ENCODE results near the gene ASB1.
A peak's percentile ranks its signal among the peaks of the same experiment; 100 is the strongest.

The ASB1 gene

GRCh38 chr2:238438856-238439849 is 12.4 kb downstream of the ASB1 start:
- peak; percentile 75 for ATAC-seq
- TF ChIP-seq ISL1 (CRISPR knock-in tag; IDR thresholded peaks at IDR 0.05) (no peak), ARNTL (CRISPR knock-in tag; IDR thresholded peaks at IDR 0.05; ENCODE audit: borderline replicate concordance, low read depth) (no peak), BACH2 (CRISPR knock-in tag; IDR thresholded peaks at IDR 0.05; ENCODE audit: borderline replicate concordance) (no peak), PPARA (CRISPR knock-in tag; IDR thresholded peaks at IDR 0.05; ENCODE audit: borderline replicate concordance) (no peak), TOX (CRISPR knock-in tag; IDR thresholded peaks at IDR 0.05; ENCODE audit: borderline replicate concordance) (peak; percentile 65; the same call in 1 of the 2 replicates), POU6F1 (CRISPR knock-in tag; IDR thresholded peaks at IDR 0.05; ENCODE audit: borderline replicate concordance, low read depth) (no peak)

GRCh38 chr2:238439917-238440316 is 13.2 kb downstream of the ASB1 start:
- ATAC-seq: peak; percentile 51
- TF ChIP-seq BACH2 (CRISPR knock-in tag; IDR thresholded peaks at IDR 0.05; ENCODE audit: borderline replicate concordance) (no peak), CSRNP3 (CRISPR knock-in tag; IDR thresholded peaks at IDR 0.05) (no peak), ZNF8 (CRISPR knock-in tag; IDR thresholded peaks at IDR 0.05) (no peak), ZFP30 (CRISPR knock-in tag; IDR thresholded peaks at IDR 0.05) (no peak), ZFP3 (CRISPR knock-in tag; IDR thresholded peaks at IDR 0.05) (no peak), CSDC2 (CRISPR knock-in tag; IDR thresholded peaks at IDR 0.05) (no peak), ARNTL (CRISPR knock-in tag; IDR thresholded peaks at IDR 0.05; ENCODE audit: borderline replicate concordance, low read depth) (no peak), ESRRG (CRISPR knock-in tag; IDR thresholded peaks at IDR 0.05) (no peak), ISL1 (CRISPR knock-in tag; IDR thresholded peaks at IDR 0.05) (no peak), ZNF565 (CRISPR knock-in tag; conservative IDR thresholded peaks at IDR 0.05; ENCODE audit: low read depth) (no peak), OSR1 (CRISPR knock-in tag; IDR thresholded peaks at IDR 0.05) (no peak), PATZ1 (CRISPR knock-in tag; IDR thresholded peaks at IDR 0.05; ENCODE audit: borderline replicate concordance) (no peak), POU6F1 (CRISPR knock-in tag; IDR thresholded peaks at IDR 0.05; ENCODE audit: borderline replicate concordance, low read depth) (no peak), RARB (CRISPR knock-in tag; IDR thresholded peaks at IDR 0.05) (no peak)

- no peak for ATAC-seq
- TF ChIP-seq CREB5 (CRISPR knock-in tag; IDR thresholded peaks at IDR 0.05; ENCODE audit: low read depth) (no peak), POU6F1 (CRISPR knock-in tag; IDR thresholded peaks at IDR 0.05; ENCODE audit: borderline replicate concordance, low read depth) (no peak), ARNTL (CRISPR knock-in tag; IDR thresholded peaks at IDR 0.05; ENCODE audit: borderline replicate concordance, low read depth) (no peak), RARB (CRISPR knock-in tag; IDR thresholded peaks at IDR 0.05) (no peak), ESRRG (CRISPR knock-in tag; IDR thresholded peaks at IDR 0.05) (no peak), PATZ1 (CRISPR knock-in tag; IDR thresholded peaks at IDR 0.05; ENCODE audit: borderline replicate concordance) (no peak), ISL1 (CRISPR knock-in tag; IDR thresholded peaks at IDR 0.05) (no peak), SNAI2 (CRISPR knock-in tag; IDR thresholded peaks at IDR 0.05) (no peak), ZNF70 (CRISPR knock-in tag; IDR thresholded peaks at IDR 0.05) (no peak), ZNF565 (CRISPR knock-in tag; conservative IDR thresholded peaks at IDR 0.05; ENCODE audit: low read depth) (no peak), BACH2 (CRISPR knock-in tag; IDR thresholded peaks at IDR 0.05; ENCODE audit: borderline replicate concordance) (no peak), ZNF8 (CRISPR knock-in tag; IDR thresholded peaks at IDR 0.05) (no peak), GLIS3 (CRISPR knock-in tag; IDR thresholded peaks at IDR 0.05) (no peak), CSRNP3 (CRISPR knock-in tag; IDR thresholded peaks at IDR 0.05) (no peak), TCF4 (CRISPR knock-in tag; IDR thresholded peaks at IDR 0.05; ENCODE audit: borderline replicate concordance) (no peak)
These were observed 13.6 kb downstream of the ASB1 start for GRCh38 chr2:238440331-238440730.
